ENCODE measurements around the gene KMO. TPM values are rescaled to one million over a fixed set of nuclear protein-coding genes. Genes with fewer than 3 reads are reported as not detected.

The KMO gene
- total RNA-seq, 1 donor, result not detected

GRCh38 chr1:241615043-241615974 lies 83.1 kb downstream of the KMO start:
- no peak for TF ChIP-seq CTCF (IDR thresholded peaks at IDR 0.05; ENCODE audit: insufficient read depth, low read depth, low read length)
- no peak overlapping the region for H3K4me3 ChIP-seq (ENCODE audit: low read depth, low read length)
- DNase-seq (ENCODE audit: low read depth), result no peak

- TF ChIP-seq CTCF (IDR thresholded peaks at IDR 0.05; ENCODE audit: insufficient read depth, low read depth, low read length), result no peak
- no peak for DNase-seq (ENCODE audit: low read depth)
- no peak overlapping the region for H3K4me3 ChIP-seq (ENCODE audit: low read depth, low read length)
Observed at GRCh38 chr1:241617426-241617825, 85.2 kb downstream of the KMO start.

DNA sequence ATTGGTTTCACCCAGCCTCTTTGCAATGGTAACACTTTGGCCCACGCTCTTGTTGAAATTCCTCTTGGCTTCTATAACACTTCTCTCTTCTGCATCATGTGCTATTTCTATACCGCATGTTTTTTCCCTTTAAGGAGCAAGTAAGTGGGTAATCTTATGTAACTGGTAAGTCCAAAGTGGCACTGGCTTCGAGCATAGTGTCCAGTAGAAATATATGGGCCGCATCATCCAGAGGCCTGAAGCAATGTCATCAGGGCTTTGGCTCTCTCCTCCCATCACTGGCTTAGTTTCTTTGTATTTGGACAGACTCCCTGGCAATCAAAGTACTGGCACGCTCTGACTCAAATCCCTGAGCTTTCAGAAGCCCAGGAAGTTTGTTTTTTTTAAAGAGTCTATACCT lies 90.5 kb downstream of the KMO start:
- no peak overlapping the region for H3K4me3 ChIP-seq (ENCODE audit: low read depth, low read length)
- DNase-seq (ENCODE audit: low read depth), result no peak
- TF ChIP-seq CTCF (IDR thresholded peaks at IDR 0.05; ENCODE audit: insufficient read depth, low read depth, low read length), result no peak

- no peak overlapping the region for H3K4me3 ChIP-seq (ENCODE audit: low read depth, low read length)
- no peak for DNase-seq (ENCODE audit: low read depth)
- TF ChIP-seq CTCF (IDR thresholded peaks at IDR 0.05; ENCODE audit: insufficient read depth, low read depth, low read length), result no peak
Observed at GRCh38 chr1:241624935-241625334, 92.8 kb downstream of the KMO start.

GRCh38 chr1:241627453-241628259 lies 95.5 kb downstream of the KMO start:
- peak; percentile 80 for DNase-seq (ENCODE audit: low read depth)
- peak; percentile 65 for TF ChIP-seq CTCF (IDR thresholded peaks at IDR 0.05; ENCODE audit: insufficient read depth, low read depth, low read length)

GRCh38 chr1:241630005-241630404 lies 97.8 kb downstream of the KMO start:
- H3K4me3 ChIP-seq (ENCODE audit: low read depth, low read length), result no peak overlapping the region
- TF ChIP-seq CTCF (IDR thresholded peaks at IDR 0.05; ENCODE audit: insufficient read depth, low read depth, low read length), result no peak
- no peak for DNase-seq (ENCODE audit: low read depth)

More at GRCh38 chr1:241627453-241628259, 95.5 kb downstream of the KMO start:
- H3K4me3 ChIP-seq (ENCODE audit: low read depth, low read length), result no peak overlapping the region
